ENCODE data around the gene BCL6B.

BCL6B gene

DNA sequence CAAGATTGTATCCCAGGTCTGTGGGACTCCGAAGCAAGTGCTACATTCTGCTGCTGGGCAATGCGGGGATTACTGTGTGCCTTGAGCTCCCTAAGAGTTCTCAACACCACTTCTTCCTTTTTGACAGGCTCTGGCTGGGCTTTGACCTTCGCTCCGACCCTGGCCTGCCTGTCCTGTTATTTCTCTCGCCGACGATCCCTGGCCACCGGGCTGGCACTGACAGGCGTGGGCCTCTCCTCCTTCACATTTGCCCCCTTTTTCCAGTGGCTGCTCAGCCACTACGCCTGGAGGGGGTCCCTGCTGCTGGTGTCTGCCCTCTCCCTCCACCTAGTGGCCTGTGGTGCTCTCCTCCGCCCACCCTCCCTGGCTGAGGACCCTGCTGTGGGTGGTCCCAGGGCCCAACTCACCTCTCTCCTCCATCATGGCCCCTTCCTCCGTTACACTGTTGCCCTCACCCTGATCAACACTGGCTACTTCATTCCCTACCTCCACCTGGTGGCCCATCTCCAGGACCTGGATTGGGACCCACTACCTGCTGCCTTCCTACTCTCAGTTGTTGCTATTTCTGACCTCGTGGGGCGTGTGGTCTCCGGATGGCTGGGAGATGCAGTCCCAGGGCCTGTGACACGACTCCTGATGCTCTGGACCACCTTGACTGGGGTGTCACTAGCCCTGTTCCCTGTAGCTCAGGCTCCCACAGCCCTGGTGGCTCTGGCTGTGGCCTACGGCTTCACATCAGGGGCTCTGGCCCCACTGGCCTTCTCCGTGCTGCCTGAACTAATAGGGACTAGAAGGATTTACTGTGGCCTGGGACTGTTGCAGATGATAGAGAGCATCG lies 15.4 kb downstream of the BCL6B start:
- TF ChIP-seq EP300 (IDR thresholded peaks at IDR 0.05; ENCODE audit: borderline replicate concordance) (no peak), EGR1 (IDR thresholded peaks at IDR 0.05) (no peak), NFIC (IDR thresholded peaks at IDR 0.05) (no peak), CEBPB (IDR thresholded peaks at IDR 0.05) (no peak), ZBTB7A (IDR thresholded peaks at IDR 0.05; ENCODE audit: low read depth) (no peak), RAD21 (IDR thresholded peaks at IDR 0.05; ENCODE audit: low read depth) (no peak), CREB1 (IDR thresholded peaks at IDR 0.05; ENCODE audit: low read depth) (no peak), TEAD4 (IDR thresholded peaks at IDR 0.05) (no peak), TAF1 (IDR thresholded peaks at IDR 0.05; ENCODE audit: low read depth) (no peak), USF1 (IDR thresholded peaks at IDR 0.05) (no peak)

DNA sequence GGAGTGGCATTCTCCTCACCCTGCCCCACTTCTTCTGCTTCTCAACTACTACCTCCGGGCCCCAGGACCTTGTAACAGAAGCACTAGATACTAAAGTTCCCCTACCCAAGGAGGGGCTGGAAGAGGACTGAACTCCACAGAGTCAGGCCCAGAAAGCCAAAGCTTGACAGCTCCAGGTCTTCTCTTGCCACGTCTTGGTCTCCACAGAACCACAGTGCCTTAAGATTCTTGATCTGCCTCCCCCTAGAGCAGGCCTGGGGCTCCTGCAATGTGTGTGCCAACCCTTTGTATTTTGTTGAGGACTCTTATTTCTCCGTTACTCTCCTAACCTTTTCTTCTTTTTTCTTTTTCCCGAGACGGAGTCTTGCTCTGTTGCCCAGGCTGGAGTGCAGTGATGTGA lies 17.0 kb downstream of the BCL6B start:
- TF ChIP-seq CREB1 (IDR thresholded peaks at IDR 0.05; ENCODE audit: low read depth) (no peak), YY1 (IDR thresholded peaks at IDR 0.05; ENCODE audit: low read depth) (no peak), EGR1 (IDR thresholded peaks at IDR 0.05) (no peak), FOXM1 (IDR thresholded peaks at IDR 0.05; ENCODE audit: borderline replicate concordance, low read depth) (no peak), TEAD4 (IDR thresholded peaks at IDR 0.05) (no peak), CEBPB (IDR thresholded peaks at IDR 0.05) (no peak)

GRCh38 chr17:7041607-7042500 lies 19.0 kb downstream of the BCL6B start:
- no peak for TF ChIP-seq TEAD4 (IDR thresholded peaks at IDR 0.05)
- no peak for TF ChIP-seq FOXM1 (IDR thresholded peaks at IDR 0.05; ENCODE audit: borderline replicate concordance, low read depth)
- no peak for TF ChIP-seq ZBTB7A (IDR thresholded peaks at IDR 0.05; ENCODE audit: low read depth)
- no peak for TF ChIP-seq CEBPB (IDR thresholded peaks at IDR 0.05)
- TF ChIP-seq NFIC (IDR thresholded peaks at IDR 0.05) = no peak

- no peak for TF ChIP-seq ZBTB7A (IDR thresholded peaks at IDR 0.05; ENCODE audit: low read depth)
- TF ChIP-seq EP300 (IDR thresholded peaks at IDR 0.05; ENCODE audit: borderline replicate concordance) = no peak
- 0 out of 2 replicates have a peak, but pooled peaks have one; percentile 6 for TF ChIP-seq MAX (IDR thresholded peaks at IDR 0.05)
Observed at GRCh38 chr17:7042501-7043181, 19.8 kb downstream of the BCL6B start.

- TF ChIP-seq TCF12 (IDR thresholded peaks at IDR 0.05; ENCODE audit: low read depth) = no peak
- TF ChIP-seq MAX (IDR thresholded peaks at IDR 0.05) = 0 out of 2 replicates have a peak, but pooled peaks have one; percentile 5
Observed at GRCh38 chr17:7043182-7043496, 20.3 kb downstream of the BCL6B start.

GRCh38 chr17:7043497-7044198 lies 20.8 kb downstream of the BCL6B start, which contains the start of gene SLC16A11:
TSS of gene SLC16A11 (minus strand) at chr17:7044092. CDS start at chr17:7043513, 579 bp downstream.
- TF ChIP-seq EP300 (IDR thresholded peaks at IDR 0.05; ENCODE audit: borderline replicate concordance) = peak; percentile 45; the same call in 1 of the 2 replicates
- TF ChIP-seq NFIC (IDR thresholded peaks at IDR 0.05) = no peak
- peak; percentile 22 for TF ChIP-seq MAX (IDR thresholded peaks at IDR 0.05)
- no peak for TF ChIP-seq REST (IDR thresholded peaks at IDR 0.05; ENCODE audit: low read depth)
- no peak for TF ChIP-seq RAD21 (IDR thresholded peaks at IDR 0.05; ENCODE audit: low read depth)
- TF ChIP-seq TAF1 (IDR thresholded peaks at IDR 0.05; ENCODE audit: low read depth) = peak; percentile 45; the same call in 1 of the 2 replicates
- peak; percentile 58; the same call in 1 of the 2 replicates for TF ChIP-seq TCF12 (IDR thresholded peaks at IDR 0.05; ENCODE audit: low read depth)
- TF ChIP-seq FOXM1 (IDR thresholded peaks at IDR 0.05; ENCODE audit: borderline replicate concordance, low read depth) = no peak
- TF ChIP-seq CEBPB (IDR thresholded peaks at IDR 0.05) = no peak
- TF ChIP-seq USF1 (IDR thresholded peaks at IDR 0.05) = no peak; the same call in 1 of the 2 replicates
- TF ChIP-seq YY1 (IDR thresholded peaks at IDR 0.05; ENCODE audit: low read depth) = 0 out of 2 replicates have a peak, but pooled peaks have one; percentile 24
- 0 out of 2 replicates have a peak, but pooled peaks have one; percentile 22 for TF ChIP-seq ZBTB7A (IDR thresholded peaks at IDR 0.05; ENCODE audit: low read depth)
- TF ChIP-seq TEAD4 (IDR thresholded peaks at IDR 0.05) = peak; percentile 21; the same call in 1 of the 2 replicates
- no peak for TF ChIP-seq CREB1 (IDR thresholded peaks at IDR 0.05; ENCODE audit: low read depth)
- peak; percentile 65 for TF ChIP-seq EGR1 (IDR thresholded peaks at IDR 0.05)

Measured in Ishikawa (cell line).